ENCODE measurements around the gene TBC1D10B.
"Not testable (repeated sequence)": the region's sequence is repeated elsewhere in the genome, so short reads cannot be mapped to it uniquely, and the experiment has no call there.

Gene TBC1D10B

GRCh38 chr16:30407804-30408534 is 37.7 kb upstream of the TBC1D10B start:
- H3K4me3 ChIP-seq (ENCODE audit: low read depth, low read length): peak overlapping the region; percentile 96
- H3K27me3 ChIP-seq (ENCODE audit: control insufficient read depth, insufficient read depth, low read length): no peaks in the 10 kb centered on the region
- peaks cover 6% of the 10 kb centered on the region; the same call in 1 of the 2 replicates for H3K4me1 ChIP-seq (ENCODE audit: control insufficient read depth, insufficient read depth, low read length)
- H3K36me3 ChIP-seq (ENCODE audit: control insufficient read depth, insufficient read depth, low read length): peaks cover 26% of the 10 kb centered on the region
- H3K27ac ChIP-seq (ENCODE audit: low read depth, low read length): peak overlapping the region; percentile 95
- no peaks in the 10 kb centered on the region for H3K9me3 ChIP-seq (ENCODE audit: control insufficient read depth, insufficient read depth, low read length)
- peak overlapping the region; percentile 84 for H3K9ac ChIP-seq (ENCODE audit: low read depth, low read length)

DNA sequence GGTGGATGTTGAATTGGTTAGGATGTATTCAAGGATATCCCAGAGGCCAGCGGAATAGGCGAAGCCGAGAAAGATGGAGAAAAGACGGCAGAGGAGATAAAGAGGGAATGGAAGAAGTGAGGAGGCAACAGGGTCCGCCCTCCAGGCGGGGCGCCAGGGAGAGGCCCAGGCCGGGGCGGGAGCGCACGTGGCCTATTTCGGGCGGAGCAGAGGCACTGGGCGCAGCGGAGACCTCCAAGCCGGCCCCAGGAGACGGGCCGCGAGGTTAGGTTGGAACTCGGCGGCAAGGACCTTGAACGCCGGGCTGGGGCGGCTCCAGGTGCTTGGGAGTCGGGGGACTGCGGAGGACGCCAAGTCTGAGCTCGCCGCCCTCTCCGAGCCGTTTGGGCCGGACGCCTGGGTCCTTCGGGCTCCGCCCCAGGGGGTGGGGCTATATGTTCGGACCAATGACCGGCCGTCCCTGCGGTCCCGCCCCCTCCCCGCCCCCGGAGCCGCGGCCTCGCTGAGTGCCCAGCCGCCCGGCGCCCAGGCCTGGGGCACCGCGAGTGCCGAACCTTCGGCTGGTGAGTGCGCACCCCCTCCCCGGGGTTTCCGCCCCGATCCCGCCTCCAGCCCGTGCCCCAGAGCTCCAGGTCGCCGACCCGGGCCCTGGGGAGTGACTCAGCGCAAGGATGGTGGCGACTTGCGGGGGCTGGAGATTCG is 37.0 kb upstream of the TBC1D10B start, which contains the start of gene ZNF771:
Gene ZNF771, plus strand, starts transcription at position 505 of the 702 bp plus-strand sequence. CDS start 448 bp downstream, outside the sequence.
- Histone ChIP-seq H3K4me3 (ENCODE audit: low read depth, low read length) (peak within 1 kb of the TSS; percentile 96), H3K27ac (ENCODE audit: low read depth, low read length) (peak within 1 kb of the TSS; percentile 95), H3K9me3 (ENCODE audit: control insufficient read depth, insufficient read depth, low read length) (no peaks in the 10 kb centered on the region), H3K4me1 (ENCODE audit: control insufficient read depth, insufficient read depth, low read length) (peaks cover 6% of the 10 kb centered on the region; the same call in 1 of the 2 replicates), H3K9ac (ENCODE audit: low read depth, low read length) (peak within 1 kb of the TSS; percentile 90), H3K36me3 (ENCODE audit: control insufficient read depth, insufficient read depth, low read length) (peaks cover 20% of the 10 kb centered on the region), H3K27me3 (ENCODE audit: control insufficient read depth, insufficient read depth, low read length) (no peaks in the 10 kb centered on the region)

DNA sequence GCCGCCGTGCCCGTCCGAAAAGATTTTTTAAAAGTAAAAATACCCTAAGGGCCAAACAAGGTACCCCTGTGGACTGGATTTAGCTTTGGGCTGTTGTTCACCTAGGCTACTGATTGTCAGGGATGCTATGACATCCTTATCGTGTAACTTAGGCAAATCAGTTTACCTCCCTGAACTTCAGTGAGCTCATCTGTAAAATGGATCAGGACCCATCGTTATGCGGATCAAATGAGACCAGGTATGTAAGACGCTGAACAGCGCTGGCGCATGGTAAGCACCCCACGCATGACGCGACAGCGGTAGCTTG is 36.5 kb upstream of the TBC1D10B start:
- Histone ChIP-seq H3K27ac (ENCODE audit: low read depth, low read length) (peak overlapping the region; percentile 95), H3K4me3 (ENCODE audit: low read depth, low read length) (peak overlapping the region; percentile 96), H3K36me3 (ENCODE audit: control insufficient read depth, insufficient read depth, low read length) (peaks cover 15% of the 10 kb centered on the region), H3K4me1 (ENCODE audit: control insufficient read depth, insufficient read depth, low read length) (peaks cover 6% of the 10 kb centered on the region; the same call in 1 of the 2 replicates), H3K9me3 (ENCODE audit: control insufficient read depth, insufficient read depth, low read length) (no peaks in the 10 kb centered on the region), H3K27me3 (ENCODE audit: control insufficient read depth, insufficient read depth, low read length) (no peaks in the 10 kb centered on the region), H3K9ac (ENCODE audit: low read depth, low read length) (peak overlapping the region; percentile 90)

DNA sequence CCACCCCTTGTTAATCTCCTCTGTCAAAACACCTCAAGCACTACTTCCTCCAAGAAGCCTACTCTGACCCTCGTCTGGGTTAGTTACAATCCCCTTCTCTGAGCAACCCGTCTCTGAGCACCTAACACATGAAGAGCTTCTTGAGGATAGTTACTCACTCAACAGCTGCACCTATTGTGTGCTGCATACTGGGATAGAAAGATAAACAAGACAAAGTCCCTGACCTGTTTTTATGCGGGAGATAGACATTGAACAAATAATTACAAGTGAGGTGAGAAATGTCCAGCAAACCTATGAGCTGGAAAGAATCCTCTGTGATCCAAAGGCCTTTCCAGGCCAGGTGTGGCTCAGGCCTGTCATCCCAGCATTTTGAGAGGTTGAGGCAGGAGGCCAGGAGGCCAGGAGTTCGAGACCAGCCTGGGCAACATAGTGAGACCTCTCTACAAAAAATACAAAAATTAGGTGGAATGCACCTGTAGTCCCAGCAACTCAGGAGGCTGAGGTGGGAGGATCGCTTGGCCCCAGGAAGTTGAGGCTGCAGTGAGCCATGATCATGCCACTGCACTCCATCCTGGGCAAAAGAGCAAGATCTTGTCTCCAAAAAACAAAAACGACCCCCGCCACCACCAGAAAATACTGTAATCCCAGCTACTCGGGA is 31.6 kb upstream of the TBC1D10B start:
- Histone ChIP-seq H3K4me3 (ENCODE audit: low read depth, low read length) (no peak overlapping the region), H3K36me3 (ENCODE audit: control insufficient read depth, insufficient read depth, low read length) (peaks cover 22% of the 10 kb centered on the region), H3K9me3 (ENCODE audit: control insufficient read depth, insufficient read depth, low read length) (no peaks in the 10 kb centered on the region), H3K27me3 (ENCODE audit: control insufficient read depth, insufficient read depth, low read length) (no peaks in the 10 kb centered on the region), H3K27ac (ENCODE audit: low read depth, low read length) (no peak overlapping the region), H3K9ac (ENCODE audit: low read depth, low read length) (no peak overlapping the region), H3K4me1 (ENCODE audit: control insufficient read depth, insufficient read depth, low read length) (peaks cover 11% of the 10 kb centered on the region)

DNA sequence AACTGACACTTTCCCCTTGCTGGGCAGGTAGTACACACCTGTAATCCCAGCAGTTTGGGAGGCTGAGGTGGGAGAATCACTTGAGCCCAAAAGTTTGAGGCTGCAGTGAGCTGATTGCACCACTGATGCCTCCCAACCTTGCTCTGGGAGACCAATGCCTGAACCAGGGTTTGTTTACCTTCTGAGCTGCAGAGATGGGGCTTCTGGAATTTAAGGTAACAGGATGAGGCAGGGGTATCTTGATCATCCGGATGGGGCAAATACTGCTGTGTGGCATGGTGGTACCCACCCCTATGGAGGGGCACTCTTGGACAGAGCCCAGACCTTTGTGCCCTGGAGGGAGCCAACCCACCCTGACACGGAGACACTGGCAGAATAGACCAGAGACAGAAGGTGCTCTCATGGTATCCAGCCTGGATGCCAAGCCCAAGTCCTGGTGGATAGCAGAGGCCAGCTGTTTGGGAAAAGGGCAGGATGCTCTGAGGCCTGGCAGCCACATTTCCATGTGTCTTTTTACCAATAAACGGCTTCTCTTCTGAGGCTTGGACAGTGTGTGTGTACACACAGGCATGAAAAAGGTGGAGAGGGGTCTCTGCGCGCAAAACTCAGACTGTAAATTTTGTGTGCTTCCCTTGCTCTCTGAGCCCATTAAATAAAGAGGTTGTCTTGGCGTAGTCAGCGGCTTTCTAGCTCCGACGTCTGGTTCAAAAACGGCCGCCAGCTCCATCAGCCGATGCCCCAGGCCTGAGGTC is 29.3 kb upstream of the TBC1D10B start:
- H3K4me1 ChIP-seq (ENCODE audit: control insufficient read depth, insufficient read depth, low read length): peaks cover 16% of the 10 kb centered on the region
- peaks cover 23% of the 10 kb centered on the region for H3K36me3 ChIP-seq (ENCODE audit: control insufficient read depth, insufficient read depth, low read length)
- H3K27ac ChIP-seq (ENCODE audit: low read depth, low read length): peak overlapping the region; percentile 99
- H3K9ac ChIP-seq (ENCODE audit: low read depth, low read length): peak overlapping the region; percentile 76
- H3K27me3 ChIP-seq (ENCODE audit: control insufficient read depth, insufficient read depth, low read length): no peaks in the 10 kb centered on the region
- no peaks in the 10 kb centered on the region for H3K9me3 ChIP-seq (ENCODE audit: control insufficient read depth, insufficient read depth, low read length)
- peak overlapping the region; percentile 63 for H3K4me3 ChIP-seq (ENCODE audit: low read depth, low read length)

DNA sequence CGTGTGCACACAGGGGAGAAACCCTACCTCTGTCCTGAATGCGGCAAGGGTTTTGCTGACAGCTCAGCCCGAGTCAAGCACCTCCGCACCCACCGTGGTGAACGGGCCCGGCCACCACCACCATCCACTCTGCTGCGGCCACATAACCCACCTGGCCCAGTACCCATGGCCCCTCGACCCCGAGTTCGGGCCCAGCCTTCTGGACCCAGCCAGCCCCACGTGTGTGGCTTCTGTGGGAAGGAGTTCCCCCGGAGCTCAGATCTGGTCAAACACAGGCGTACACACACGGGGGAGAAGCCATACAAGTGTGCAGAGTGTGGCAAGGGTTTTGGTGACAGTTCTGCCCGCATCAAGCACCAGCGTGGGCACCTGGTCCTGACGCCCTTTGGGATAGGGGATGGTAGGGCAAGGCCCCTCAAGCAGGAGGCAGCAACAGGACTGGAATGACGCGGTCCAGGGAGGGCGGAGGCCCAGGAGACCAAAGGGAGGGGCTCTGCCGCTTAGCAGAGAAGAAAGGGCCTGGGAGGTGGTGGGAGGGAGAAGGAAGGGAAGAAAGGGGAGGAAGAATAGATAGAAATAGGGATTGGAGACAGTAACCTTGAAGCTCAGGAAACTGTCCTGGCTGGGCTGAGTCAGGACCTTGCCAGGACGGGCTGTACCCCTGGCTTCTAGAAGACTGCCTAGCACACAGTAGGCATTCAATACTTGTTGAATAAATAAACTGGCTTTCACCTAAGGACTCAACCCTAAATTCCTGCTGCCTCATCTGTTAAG is 28.6 kb upstream of the TBC1D10B start:
- Histone ChIP-seq H3K4me1 (ENCODE audit: control insufficient read depth, insufficient read depth, low read length) (peaks cover 16% of the 10 kb centered on the region), H3K4me3 (ENCODE audit: low read depth, low read length) (no peak overlapping the region), H3K27ac (ENCODE audit: low read depth, low read length) (peak overlapping the region; percentile 99), H3K9me3 (ENCODE audit: control insufficient read depth, insufficient read depth, low read length) (no peaks in the 10 kb centered on the region), H3K9ac (ENCODE audit: low read depth, low read length) (no peak overlapping the region), H3K36me3 (ENCODE audit: control insufficient read depth, insufficient read depth, low read length) (peaks cover 23% of the 10 kb centered on the region), H3K27me3 (ENCODE audit: control insufficient read depth, insufficient read depth, low read length) (no peaks in the 10 kb centered on the region)

- Histone ChIP-seq H3K9ac (ENCODE audit: low read depth, low read length) (no peak overlapping the region), H3K36me3 (ENCODE audit: control insufficient read depth, insufficient read depth, low read length) (peaks cover 23% of the 10 kb centered on the region), H3K9me3 (ENCODE audit: control insufficient read depth, insufficient read depth, low read length) (no peaks in the 10 kb centered on the region), H3K27me3 (ENCODE audit: control insufficient read depth, insufficient read depth, low read length) (no peaks in the 10 kb centered on the region), H3K4me1 (ENCODE audit: control insufficient read depth, insufficient read depth, low read length) (peaks cover 16% of the 10 kb centered on the region), H3K4me3 (ENCODE audit: low read depth, low read length) (no peak overlapping the region), H3K27ac (ENCODE audit: low read depth, low read length) (peak overlapping the region; percentile 99)
These were observed 27.7 kb upstream of the TBC1D10B start for GRCh38 chr16:30397776-30398660.

DNA sequence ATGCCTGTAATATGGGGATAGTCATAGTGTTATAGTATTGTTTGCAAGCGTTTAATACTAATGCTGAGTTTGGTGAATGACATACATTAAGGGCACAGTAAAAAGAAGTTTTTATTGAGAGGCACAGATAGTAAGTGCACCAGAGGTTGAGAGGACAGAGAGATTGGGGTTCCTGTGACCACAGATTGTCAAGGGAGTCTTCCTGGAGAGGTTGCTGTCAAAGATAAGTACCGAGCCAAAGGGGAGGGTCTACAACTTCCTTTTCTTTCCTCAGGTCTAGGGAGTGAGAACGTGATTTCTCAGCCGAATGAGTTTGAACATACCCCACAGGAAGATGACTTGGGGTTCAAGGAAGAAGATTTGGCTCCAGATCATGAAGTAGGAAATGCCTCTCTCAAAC is 26.8 kb upstream of the TBC1D10B start:
- Histone ChIP-seq H3K27me3 (ENCODE audit: control insufficient read depth, insufficient read depth, low read length) (no peaks in the 10 kb centered on the region), H3K27ac (ENCODE audit: low read depth, low read length) (no peak overlapping the region), H3K9me3 (ENCODE audit: control insufficient read depth, insufficient read depth, low read length) (no peaks in the 10 kb centered on the region), H3K4me1 (ENCODE audit: control insufficient read depth, insufficient read depth, low read length) (peaks cover 16% of the 10 kb centered on the region), H3K36me3 (ENCODE audit: control insufficient read depth, insufficient read depth, low read length) (peaks cover 23% of the 10 kb centered on the region), H3K9ac (ENCODE audit: low read depth, low read length) (no peak overlapping the region), H3K4me3 (ENCODE audit: low read depth, low read length) (no peak overlapping the region)

GRCh38 chr16:30396627-30397026 is 26.3 kb upstream of the TBC1D10B start:
- H3K9ac ChIP-seq (ENCODE audit: low read depth, low read length); H3K27me3 ChIP-seq (ENCODE audit: control insufficient read depth, insufficient read depth, low read length); H3K9me3 ChIP-seq (ENCODE audit: control insufficient read depth, insufficient read depth, low read length); H3K27ac ChIP-seq (ENCODE audit: low read depth, low read length): not testable (repeated sequence)
- H3K36me3 ChIP-seq (ENCODE audit: control insufficient read depth, insufficient read depth, low read length): peaks cover 23% of the 10 kb centered on the region
- H3K4me3 ChIP-seq (ENCODE audit: low read depth, low read length): peak overlapping the region; percentile 85
- peaks cover 16% of the 10 kb centered on the region for H3K4me1 ChIP-seq (ENCODE audit: control insufficient read depth, insufficient read depth, low read length)

Data from HUES48 (cell line).